ENCODE measurements around the gene TAF6.
A peak's percentile ranks its signal among the peaks of the same experiment; 100 is the strongest.

The TAF6 gene

GRCh38 chr7:100119970-100120732 lies 993 bp upstream of the TAF6 start:
- DNase-seq: peak; percentile 60

- DNase-seq: no peak
Measured at GRCh38 chr7:100118388-100119071, 628 bp downstream of the TAF6 start.

GRCh38 chr7:100115026-100115425 lies 4.1 kb downstream of the TAF6 start:
- no peak for DNase-seq

GRCh38 chr7:100111914-100112313 lies 7.2 kb downstream of the TAF6 start:
- DNase-seq: no peak

GRCh38 chr7:100111156-100111555 lies 8.0 kb downstream of the TAF6 start:
- no peak for DNase-seq

- no peak for DNase-seq
Measured at GRCh38 chr7:100109521-100110163, 9.5 kb downstream of the TAF6 start.

- no peak for DNase-seq
Measured at GRCh38 chr7:100107890-100108289, 11.3 kb downstream of the TAF6 start.

- no peak for DNase-seq
Measured at GRCh38 chr7:100107125-100107737, 11.9 kb downstream of the TAF6 start.

GRCh38 chr7:100106633-100107032 lies 12.5 kb downstream of the TAF6 start:
- no peak for DNase-seq

GRCh38 chr7:100105534-100105933 lies 13.6 kb downstream of the TAF6 start:
- DNase-seq: no peak

GRCh38 chr7:100102950-100103840 lies 16.0 kb downstream of the TAF6 start:
- DNase-seq: no peak

- peak; percentile 96 for DNase-seq
Measured at GRCh38 chr7:100101016-100101862, 17.9 kb downstream of the TAF6 start, which contains the start of the genes AP4M1 and MCM7. AP4M1 (plus strand) TSS chr7:100101643; CDS start chr7:100101715, 72 bp downstream. MCM7 (minus strand) TSS chr7:100101397; CDS start chr7:100101294, 103 bp downstream.

GRCh38 chr7:100100420-100101015 lies 18.6 kb downstream of the TAF6 start:
- peak; percentile 84 for DNase-seq

GRCh38 chr7:100099452-100099851 lies 19.7 kb downstream of the TAF6 start:
- DNase-seq: no peak

GRCh38 chr7:100098913-100099312 lies 20.2 kb downstream of the TAF6 start:
- DNase-seq: no peak

- DNase-seq: no peak
Measured at GRCh38 chr7:100095704-100096103, 23.5 kb downstream of the TAF6 start.

- DNase-seq: no peak
Measured at GRCh38 chr7:100095289-100095688, 23.9 kb downstream of the TAF6 start.

- DNase-seq: no peak
Measured at GRCh38 chr7:100093925-100094486, 25.2 kb downstream of the TAF6 start.

- DNase-seq: no peak
Measured at GRCh38 chr7:100093498-100093897, 25.7 kb downstream of the TAF6 start.

GRCh38 chr7:100093054-100093453 lies 26.1 kb downstream of the TAF6 start:
- DNase-seq: no peak

Measured in CD4-positive, alpha-beta T cell treated with Interleukin-15 for 1 hour (primary cell).